ENCODE results near the gene VIPR2.

Gene VIPR2

GRCh38 chr7:159064816-159065510 is 79.7 kb downstream of the VIPR2 start:
- DNase-seq (ENCODE audit: low read depth) = no peak

GRCh38 chr7:159064121-159064815 is 80.4 kb downstream of the VIPR2 start:
- DNase-seq (ENCODE audit: low read depth) = no peak

- no peak for DNase-seq (ENCODE audit: low read depth)
These were observed 81.4 kb downstream of the VIPR2 start for GRCh38 chr7:159063046-159063840.

GRCh38 chr7:159062569-159062968 is 82.1 kb downstream of the VIPR2 start:
- no peak for DNase-seq (ENCODE audit: low read depth)

GRCh38 chr7:159061674-159062212 is 82.9 kb downstream of the VIPR2 start:
- no peak for DNase-seq (ENCODE audit: low read depth)

- no peak for DNase-seq (ENCODE audit: low read depth)
These were observed 83.5 kb downstream of the VIPR2 start for GRCh38 chr7:159061209-159061608.

GRCh38 chr7:159060440-159060839 is 84.2 kb downstream of the VIPR2 start:
- no peak for DNase-seq (ENCODE audit: low read depth)

GRCh38 chr7:159059629-159060028 is 85.0 kb downstream of the VIPR2 start:
- DNase-seq (ENCODE audit: low read depth) = no peak

GRCh38 chr7:159057647-159058046 is 87.0 kb downstream of the VIPR2 start:
- no peak for DNase-seq (ENCODE audit: low read depth)

- DNase-seq (ENCODE audit: low read depth) = no peak
These were observed 87.9 kb downstream of the VIPR2 start for GRCh38 chr7:159056737-159057136.

- DNase-seq (ENCODE audit: low read depth) = no peak
These were observed 92.8 kb downstream of the VIPR2 start for GRCh38 chr7:159051916-159052315.

GRCh38 chr7:159050704-159051103 is 94.0 kb downstream of the VIPR2 start:
- no peak for DNase-seq (ENCODE audit: low read depth)

- no peak for DNase-seq (ENCODE audit: low read depth)
These were observed 95.2 kb downstream of the VIPR2 start for GRCh38 chr7:159049266-159050025.

- DNase-seq (ENCODE audit: low read depth) = no peak
These were observed 96.0 kb downstream of the VIPR2 start for GRCh38 chr7:159048656-159049055.

GRCh38 chr7:159047536-159047935 is 97.1 kb downstream of the VIPR2 start:
- no peak for DNase-seq (ENCODE audit: low read depth)

- DNase-seq (ENCODE audit: low read depth) = no peak
These were observed 98.4 kb downstream of the VIPR2 start for GRCh38 chr7:159046300-159046699.

- no peak for DNase-seq (ENCODE audit: low read depth)
These were observed 98.8 kb downstream of the VIPR2 start for GRCh38 chr7:159045839-159046238.

GRCh38 chr7:159042581-159043101 is 102.0 kb downstream of the VIPR2 start:
- no peak for DNase-seq (ENCODE audit: low read depth)

GRCh38 chr7:159042103-159042502 is 102.6 kb downstream of the VIPR2 start:
- DNase-seq (ENCODE audit: low read depth) = no peak

GRCh38 chr7:159040912-159041711 is 103.6 kb downstream of the VIPR2 start:
- DNase-seq (ENCODE audit: low read depth) = no peak

GRCh38 chr7:159040146-159040545 is 104.5 kb downstream of the VIPR2 start:
- DNase-seq (ENCODE audit: low read depth) = no peak
